GM12874 (cell line): ENCODE data around the gene PNPLA1.

ENCODE experiments used
- TF ChIP-seq, protein P1 (sequence below): IDR thresholded peaks from 2 replicates; pipeline ENCODE4 v1.5.1; 2011; ENCODE audit warnings: low read depth, mild to moderate bottlenecking, control low read depth, low read length, moderate library complexity; ENCODE audit not compliant: insufficient read depth

Gene PNPLA1

DNA sequence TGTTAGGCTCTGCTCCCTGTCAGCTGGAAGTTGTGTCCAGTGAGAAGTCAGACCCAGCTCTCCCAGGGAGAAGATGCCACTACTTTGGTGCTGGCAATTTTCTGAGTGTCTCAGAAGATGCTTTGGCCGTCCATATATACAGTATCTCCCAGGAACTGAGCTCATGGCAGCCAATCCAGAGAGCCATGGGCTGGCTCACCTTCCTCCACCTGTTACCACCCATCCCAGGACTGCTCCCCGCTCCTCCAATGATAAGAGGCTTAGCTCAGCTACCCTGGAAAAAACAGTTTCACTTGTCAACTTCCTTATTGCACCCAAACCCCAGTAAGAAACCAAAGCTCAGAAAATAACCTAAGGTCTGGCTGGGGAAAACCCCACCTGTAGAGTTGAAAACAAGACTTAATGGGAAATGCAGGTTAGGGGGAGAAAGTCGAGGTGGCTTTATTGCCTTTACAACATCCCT, 67.0 kb downstream of the PNPLA1 start, which contains the start of gene BNIP5:
TSS of gene BNIP5 (minus strand) at position 110 of the 463 bp plus-strand sequence. CDS start 6,198 bp downstream, outside the sequence.
- TF ChIP-seq, protein P1, sequence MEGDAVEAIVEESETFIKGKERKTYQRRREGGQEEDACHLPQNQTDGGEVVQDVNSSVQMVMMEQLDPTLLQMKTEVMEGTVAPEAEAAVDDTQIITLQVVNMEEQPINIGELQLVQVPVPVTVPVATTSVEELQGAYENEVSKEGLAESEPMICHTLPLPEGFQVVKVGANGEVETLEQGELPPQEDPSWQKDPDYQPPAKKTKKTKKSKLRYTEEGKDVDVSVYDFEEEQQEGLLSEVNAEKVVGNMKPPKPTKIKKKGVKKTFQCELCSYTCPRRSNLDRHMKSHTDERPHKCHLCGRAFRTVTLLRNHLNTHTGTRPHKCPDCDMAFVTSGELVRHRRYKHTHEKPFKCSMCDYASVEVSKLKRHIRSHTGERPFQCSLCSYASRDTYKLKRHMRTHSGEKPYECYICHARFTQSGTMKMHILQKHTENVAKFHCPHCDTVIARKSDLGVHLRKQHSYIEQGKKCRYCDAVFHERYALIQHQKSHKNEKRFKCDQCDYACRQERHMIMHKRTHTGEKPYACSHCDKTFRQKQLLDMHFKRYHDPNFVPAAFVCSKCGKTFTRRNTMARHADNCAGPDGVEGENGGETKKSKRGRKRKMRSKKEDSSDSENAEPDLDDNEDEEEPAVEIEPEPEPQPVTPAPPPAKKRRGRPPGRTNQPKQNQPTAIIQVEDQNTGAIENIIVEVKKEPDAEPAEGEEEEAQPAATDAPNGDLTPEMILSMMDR = no peak

GRCh38 chr6:36337814-36338213, 68.0 kb downstream of the PNPLA1 start:
- TF ChIP-seq, protein P1 = no peak

- TF ChIP-seq, protein P1 = no peak
Observed at GRCh38 chr6:36339146-36339545, 69.3 kb downstream of the PNPLA1 start.

GRCh38 chr6:36340306-36340617, 70.4 kb downstream of the PNPLA1 start:
- TF ChIP-seq, protein P1 = no peak

- TF ChIP-seq, protein P1 = peak; percentile 97
Observed at GRCh38 chr6:36340618-36341454, 71.0 kb downstream of the PNPLA1 start.

DNA sequence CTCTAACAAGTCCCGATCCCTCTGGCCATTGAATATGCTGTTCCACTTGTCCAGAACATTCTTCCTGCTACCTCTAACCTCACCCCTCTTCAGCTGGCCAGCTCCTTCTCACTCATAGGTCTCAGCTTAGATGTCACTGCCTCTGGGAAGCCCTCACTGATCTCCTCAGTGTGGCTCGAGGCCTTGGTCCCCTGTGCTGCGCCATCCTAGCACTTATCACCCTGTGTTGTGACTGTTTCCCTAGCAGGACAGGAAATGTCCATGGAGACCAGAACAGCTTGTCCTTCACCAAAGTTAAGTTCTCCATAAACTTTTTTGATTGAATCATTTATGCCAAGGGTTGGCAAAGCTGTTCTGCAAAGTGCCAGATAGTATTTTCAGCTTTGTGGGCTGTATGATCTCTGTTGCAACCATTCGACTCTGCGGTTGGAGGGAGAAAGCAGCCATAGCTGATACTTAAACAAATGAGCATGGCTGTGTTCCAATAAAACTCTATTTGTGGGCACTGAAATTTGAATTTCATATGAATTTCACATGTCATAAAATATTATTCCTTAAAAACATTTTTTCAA, 73.3 kb downstream of the PNPLA1 start:
- TF ChIP-seq, protein P1 = no peak

DNA sequence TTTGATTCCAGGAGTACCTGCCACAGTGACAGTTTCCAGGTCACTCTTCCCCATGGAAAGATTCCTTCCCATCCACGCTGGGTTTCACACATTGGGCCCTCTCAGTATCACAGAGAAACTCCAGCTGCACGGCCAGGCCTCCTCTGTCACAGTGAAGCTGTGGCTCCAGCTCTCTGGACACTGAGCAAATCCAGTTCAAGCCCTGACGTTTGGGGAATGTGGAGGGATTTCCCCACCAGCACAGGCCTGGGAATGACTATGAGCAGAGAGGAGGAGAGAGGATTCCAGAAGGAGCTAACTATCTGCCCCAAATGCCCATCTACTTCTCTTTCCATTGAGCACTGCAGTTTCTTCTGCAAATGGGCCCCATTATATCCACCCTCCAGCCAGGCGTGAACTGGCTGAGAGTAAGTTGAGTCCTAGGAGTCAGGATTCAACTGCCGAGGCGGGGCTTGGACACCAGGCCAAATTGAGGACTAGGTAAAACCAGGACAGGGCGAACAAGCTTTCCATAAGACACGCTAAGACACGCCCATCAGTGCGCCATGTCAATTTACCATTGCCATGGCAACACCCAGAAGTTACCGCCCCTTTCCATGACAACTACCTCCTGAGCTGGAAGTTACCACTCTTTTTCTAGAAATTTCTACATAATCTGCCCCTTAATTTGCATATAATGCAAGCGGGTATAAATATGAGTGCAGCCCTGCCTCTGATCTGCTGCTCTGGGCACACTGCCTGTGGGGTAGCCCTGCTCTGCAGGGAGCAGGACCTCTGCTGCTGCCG, 76.0 kb downstream of the PNPLA1 start:
- TF ChIP-seq, protein P1 = no peak
